Right lobe of liver (tissue), 4 donors: ENCODE data around the gene CCDC172.

Experiments
- CTCF ChIP-seq, 4 donors: fragments of 200-600 bp in 3 of 4; fragments of 450-650 bp in 1 of 4; IDR thresholded peaks; one replicate each; pipeline versions ENCODE4 v1.5.1 to v1.8.0; 2016 to 2022; ENCODE audit warnings: antibody characterized with exemption in 4 of 4, mild to moderate bottlenecking in 2 of 4
- POLR2A ChIP-seq: fragments of 450-650 bp; IDR thresholded peaks from one replicate; pipeline ENCODE4 v1.6.1; 2017; ENCODE audit warnings: antibody characterized with exemption, mild to moderate bottlenecking
- donor health status: DM: no; HTN: no; CAD: no.
- donor health status: DM: no; HTN: no; CAD: no.
- donor health status: DM: no; HTN: yes; CAD: no.

- TF ChIP-seq CTCF (IDR thresholded peaks at IDR 0.05) (no peak), POLR2A (no peak)
These were observed 31.1 kb downstream of the CCDC172 start for GRCh38 chr10:116355341-116355740.
